ENCODE results near the gene WARS2.
A peak's percentile ranks its signal among the peaks of the same experiment; 100 is the strongest.

Gene WARS2

GRCh38 chr1:118992868-118993699 lies 147.4 kb downstream of the WARS2 start:
- peaks cover 10% of the 10 kb centered on the region for H3K9me3 Mint-ChIP-seq
- H3K4me1 Mint-ChIP-seq = peaks cover 4% of the 10 kb centered on the region
- peaks cover 2% of the 10 kb centered on the region for H3K36me3 Mint-ChIP-seq
- no peak overlapping the region for H3K4me3 Mint-ChIP-seq
- no peak overlapping the region for H3K27ac Mint-ChIP-seq
- H3K27me3 Mint-ChIP-seq = peaks cover 72% of the 10 kb centered on the region

- no peak overlapping the region for H3K27ac Mint-ChIP-seq
- peaks cover 67% of the 10 kb centered on the region for H3K27me3 Mint-ChIP-seq
- H3K36me3 Mint-ChIP-seq = peaks cover 2% of the 10 kb centered on the region
- H3K9me3 Mint-ChIP-seq = peaks cover 10% of the 10 kb centered on the region
- H3K4me3 Mint-ChIP-seq = no peak overlapping the region
- H3K4me1 Mint-ChIP-seq = peaks cover 4% of the 10 kb centered on the region
Measured at GRCh38 chr1:118992237-118992825, 148.1 kb downstream of the WARS2 start.

GRCh38 chr1:118991448-118991847 lies 149.0 kb downstream of the WARS2 start:
- peaks cover 10% of the 10 kb centered on the region for H3K9me3 Mint-ChIP-seq
- H3K36me3 Mint-ChIP-seq = peaks cover 2% of the 10 kb centered on the region
- H3K27ac Mint-ChIP-seq = no peak overlapping the region
- H3K4me1 Mint-ChIP-seq = peaks cover 10% of the 10 kb centered on the region
- H3K4me3 Mint-ChIP-seq = no peak overlapping the region
- H3K27me3 Mint-ChIP-seq = peaks cover 70% of the 10 kb centered on the region

- H3K4me1 Mint-ChIP-seq = peaks cover 13% of the 10 kb centered on the region
- peaks cover 73% of the 10 kb centered on the region for H3K27me3 Mint-ChIP-seq
- no peak overlapping the region for H3K4me3 Mint-ChIP-seq
- H3K27ac Mint-ChIP-seq = no peak overlapping the region
- peaks cover 2% of the 10 kb centered on the region for H3K36me3 Mint-ChIP-seq
- peaks cover 10% of the 10 kb centered on the region for H3K9me3 Mint-ChIP-seq
Measured at GRCh38 chr1:118990513-118991152, 149.8 kb downstream of the WARS2 start.

GRCh38 chr1:118989878-118990378 lies 150.5 kb downstream of the WARS2 start:
- no peak overlapping the region for H3K27ac Mint-ChIP-seq
- peaks cover 20% of the 10 kb centered on the region for H3K4me1 Mint-ChIP-seq
- peaks cover 2% of the 10 kb centered on the region for H3K36me3 Mint-ChIP-seq
- H3K9me3 Mint-ChIP-seq = peaks cover 10% of the 10 kb centered on the region
- H3K4me3 Mint-ChIP-seq = no peak overlapping the region
- peaks cover 74% of the 10 kb centered on the region for H3K27me3 Mint-ChIP-seq

- H3K9me3 Mint-ChIP-seq = peaks cover 10% of the 10 kb centered on the region
- H3K27me3 Mint-ChIP-seq = peaks cover 72% of the 10 kb centered on the region
- no peak overlapping the region for H3K4me3 Mint-ChIP-seq
- no peak overlapping the region for H3K27ac Mint-ChIP-seq
- peaks cover 25% of the 10 kb centered on the region for H3K4me1 Mint-ChIP-seq
- peaks cover 2% of the 10 kb centered on the region for H3K36me3 Mint-ChIP-seq
Measured at GRCh38 chr1:118989006-118989815, 151.2 kb downstream of the WARS2 start.

- Mint-ChIP-seq H3K4me1 (peaks cover 25% of the 10 kb centered on the region), H3K4me3 (peak within 1 kb of the TSS; percentile 39), H3K36me3 (peaks cover 4% of the 10 kb centered on the region), H3K27ac (no peak within 1 kb of the TSS), H3K9me3 (peaks cover 10% of the 10 kb centered on the region), H3K27me3 (peaks cover 72% of the 10 kb centered on the region)
Measured at GRCh38 chr1:118988186-118989005, 152.1 kb downstream of the WARS2 start, which contains the start of gene TBX15. TSS of gene TBX15 (minus strand) at chr1:118988343. CDS start at chr1:118987795, 548 bp downstream.

GRCh38 chr1:118987468-118988185 lies 152.8 kb downstream of the WARS2 start:
- Mint-ChIP-seq H3K36me3 (peaks cover 4% of the 10 kb centered on the region), H3K27me3 (peaks cover 78% of the 10 kb centered on the region), H3K4me1 (peaks cover 25% of the 10 kb centered on the region), H3K4me3 (peak overlapping the region; percentile 39), H3K9me3 (peaks cover 10% of the 10 kb centered on the region), H3K27ac (no peak overlapping the region)

GRCh38 chr1:118986555-118987467 lies 153.6 kb downstream of the WARS2 start:
- Mint-ChIP-seq H3K27me3 (peaks cover 79% of the 10 kb centered on the region), H3K27ac (peak overlapping the region; percentile 47), H3K4me3 (peak overlapping the region; percentile 39), H3K9me3 (peaks cover 3% of the 10 kb centered on the region), H3K4me1 (peaks cover 21% of the 10 kb centered on the region), H3K36me3 (peaks cover 3% of the 10 kb centered on the region)

- H3K36me3 Mint-ChIP-seq = peaks cover 3% of the 10 kb centered on the region
- no peaks in the 10 kb centered on the region for H3K9me3 Mint-ChIP-seq
- H3K27ac Mint-ChIP-seq = no peak overlapping the region
- H3K4me1 Mint-ChIP-seq = peaks cover 21% of the 10 kb centered on the region
- H3K4me3 Mint-ChIP-seq = peak overlapping the region; percentile 36
- H3K27me3 Mint-ChIP-seq = peaks cover 76% of the 10 kb centered on the region
Measured at GRCh38 chr1:118985640-118986554, 154.6 kb downstream of the WARS2 start.

- H3K27me3 Mint-ChIP-seq = peaks cover 74% of the 10 kb centered on the region
- H3K36me3 Mint-ChIP-seq = peaks cover 3% of the 10 kb centered on the region
- no peak overlapping the region for H3K27ac Mint-ChIP-seq
- no peaks in the 10 kb centered on the region for H3K9me3 Mint-ChIP-seq
- H3K4me3 Mint-ChIP-seq = peak overlapping the region; percentile 56
- H3K4me1 Mint-ChIP-seq = peaks cover 21% of the 10 kb centered on the region
Measured at GRCh38 chr1:118984722-118985639, 155.5 kb downstream of the WARS2 start.

Data from activated naive CD4-positive, alpha-beta T cell treated with anti-CD3 and anti-CD28 coated beads, Interleukin-2, amount 50 U/mL, for 24 hours (primary cell).